OCI-LY1 (cell line): ENCODE data around the gene COLEC12.

ENCODE experiments used
- H2AFZ ChIP-seq: fragments of 200-600 bp; sonication (generic), shearing (Covaris generic); 2 replicates; pipeline ENCODE4 v1.6.0; 2014; ENCODE audit warnings: antibody characterized with exemption, mild to moderate bottlenecking, low read length
- H3F3A ChIP-seq: fragments of 200-600 bp; sonication (generic), shearing (Covaris generic); 2 replicates; pipeline ENCODE4 v1.6.0; 2014; ENCODE audit warnings: mild to moderate bottlenecking, antibody characterized with exemption, low read length, moderate library complexity; ENCODE audit not compliant: insufficient read depth
- H3K27ac ChIP-seq: fragments of 200-600 bp; sonication (generic); 2 replicates; pipeline ENCODE4 v1.5.1; 2014; ENCODE audit warnings: low read length, mixed run types, mild to moderate bottlenecking, low read depth; ENCODE audit not compliant: poor library complexity, severe bottlenecking
- H3K27me3 ChIP-seq: fragments of 200-600 bp; sonication (generic); 2 replicates; pipeline ENCODE4 v1.6.0; 2014; ENCODE audit warnings: antibody characterized with exemption, mild to moderate bottlenecking, low read length, moderate library complexity; ENCODE audit not compliant: insufficient read depth
- H3K36me3 ChIP-seq: fragments of 200-600 bp; sonication (generic); 2 replicates; pipeline ENCODE4 v1.6.1; 2014; ENCODE audit warnings: mild to moderate bottlenecking, antibody characterized with exemption, low read length, moderate library complexity, mixed read lengths; ENCODE audit not compliant: insufficient read depth
- H3K4me1 ChIP-seq: fragments of 200-600 bp; sonication (generic); 2 replicates; pipeline ENCODE4 v1.5.1; 2014; ENCODE audit warnings: mild to moderate bottlenecking, low read length, moderate library complexity; ENCODE audit not compliant: insufficient read depth, severe bottlenecking
- H3K4me2 ChIP-seq: fragments of 200-600 bp; sonication (generic), shearing (Covaris generic); 2 replicates; pipeline ENCODE4 v1.6.1; 2014; ENCODE audit warnings: low read length
- H3K4me3 ChIP-seq: fragments of 200-600 bp; sonication (generic); 2 replicates; pipeline ENCODE4 v1.5.1; 2014; ENCODE audit warnings: low read length, low read depth, mild to moderate bottlenecking, mixed read lengths; ENCODE audit not compliant: poor library complexity, severe bottlenecking
- H3K79me2 ChIP-seq: fragments of 200-600 bp; shearing (Covaris generic); 2 replicates; pipeline ENCODE4 v1.6.1; 2016; ENCODE audit warnings: mixed run types, low read length, mixed read lengths; ENCODE audit not compliant: insufficient read depth
- H3K9ac ChIP-seq: fragments of 200-600 bp; sonication (generic), shearing (Covaris generic); 2 replicates; pipeline ENCODE4 v1.6.1; 2014; ENCODE audit warnings: mild to moderate bottlenecking, low read length, mixed read lengths
- H3K9me2 ChIP-seq: fragments of 200-600 bp; sonication (generic), shearing (Covaris generic); 2 replicates; pipeline ENCODE4 v1.6.1; 2014; ENCODE audit warnings: low read depth, mild to moderate bottlenecking, low read length, mixed read lengths
- H3K9me3 ChIP-seq: fragments of 200-600 bp; shearing (Covaris generic); 2 replicates; pipeline ENCODE4 v1.6.1; 2014; ENCODE audit warnings: low read length, mixed read lengths
- H4K20me1 ChIP-seq: fragments of 200-600 bp; sonication (generic), shearing (Covaris generic); 2 replicates; pipeline ENCODE4 v1.6.0; 2016; ENCODE audit warnings: mild to moderate bottlenecking, low read length; ENCODE audit not compliant: insufficient read depth
- EZH2 ChIP-seq: fragments of 200-600 bp; sonication (generic), shearing (Covaris generic); IDR thresholded peaks from 2 replicates; pipeline ENCODE4 v1.8.0; 2017; ENCODE audit warnings: borderline replicate concordance, mixed run types, mild to moderate bottlenecking, antibody characterized with exemption, low read length, moderate library complexity, mixed read lengths
- TF ChIP-seq, protein P1 (sequence below): fragments of 200-600 bp; sonication (generic), shearing (Covaris generic); IDR thresholded peaks from 2 replicates; pipeline ENCODE4 v1.5.1; 2017; ENCODE audit warnings: mild to moderate bottlenecking, antibody characterized with exemption, low read length, moderate library complexity, mixed read lengths

COLEC12 gene

DNA sequence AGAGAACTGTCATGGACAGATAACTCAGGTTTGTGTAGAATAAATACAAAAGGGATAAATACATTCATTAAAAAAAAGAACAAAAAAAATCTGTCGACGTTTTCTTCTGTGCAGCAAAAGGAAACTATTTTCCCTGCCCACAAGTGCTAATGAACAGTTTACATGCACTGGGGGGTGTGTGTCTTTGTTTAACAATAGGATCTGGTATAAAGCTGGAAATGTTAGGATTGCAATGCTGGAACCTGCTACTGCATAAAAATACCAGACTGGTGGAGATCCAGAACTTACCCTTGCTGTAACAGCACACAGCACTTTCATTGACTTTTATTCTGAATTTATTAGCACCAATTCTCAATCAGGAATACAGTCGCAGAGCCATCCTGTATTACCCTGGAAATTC, 148.1 kb downstream of the COLEC12 start:
- no peaks in the 10 kb centered on the region for H3K36me3 ChIP-seq
- no peak overlapping the region for H3K9ac ChIP-seq
- H3K79me2 ChIP-seq: no peaks in the 10 kb centered on the region
- H3K4me3 ChIP-seq: no peak overlapping the region
- no peaks in the 10 kb centered on the region for H3F3A ChIP-seq
- H3K27me3 ChIP-seq: no peaks in the 10 kb centered on the region
- H2AFZ ChIP-seq: no peak overlapping the region
- H4K20me1 ChIP-seq: no peaks in the 10 kb centered on the region
- H3K9me2 ChIP-seq: no peaks in the 10 kb centered on the region
- H3K27ac ChIP-seq: no peak overlapping the region
- H3K4me2 ChIP-seq: no peak overlapping the region
- TF ChIP-seq EZH2: no peak
- TF ChIP-seq, protein P1, sequence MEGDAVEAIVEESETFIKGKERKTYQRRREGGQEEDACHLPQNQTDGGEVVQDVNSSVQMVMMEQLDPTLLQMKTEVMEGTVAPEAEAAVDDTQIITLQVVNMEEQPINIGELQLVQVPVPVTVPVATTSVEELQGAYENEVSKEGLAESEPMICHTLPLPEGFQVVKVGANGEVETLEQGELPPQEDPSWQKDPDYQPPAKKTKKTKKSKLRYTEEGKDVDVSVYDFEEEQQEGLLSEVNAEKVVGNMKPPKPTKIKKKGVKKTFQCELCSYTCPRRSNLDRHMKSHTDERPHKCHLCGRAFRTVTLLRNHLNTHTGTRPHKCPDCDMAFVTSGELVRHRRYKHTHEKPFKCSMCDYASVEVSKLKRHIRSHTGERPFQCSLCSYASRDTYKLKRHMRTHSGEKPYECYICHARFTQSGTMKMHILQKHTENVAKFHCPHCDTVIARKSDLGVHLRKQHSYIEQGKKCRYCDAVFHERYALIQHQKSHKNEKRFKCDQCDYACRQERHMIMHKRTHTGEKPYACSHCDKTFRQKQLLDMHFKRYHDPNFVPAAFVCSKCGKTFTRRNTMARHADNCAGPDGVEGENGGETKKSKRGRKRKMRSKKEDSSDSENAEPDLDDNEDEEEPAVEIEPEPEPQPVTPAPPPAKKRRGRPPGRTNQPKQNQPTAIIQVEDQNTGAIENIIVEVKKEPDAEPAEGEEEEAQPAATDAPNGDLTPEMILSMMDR: no peak
- H3K4me1 ChIP-seq: no peaks in the 10 kb centered on the region
- H3K9me3 ChIP-seq: no peaks in the 10 kb centered on the region

DNA sequence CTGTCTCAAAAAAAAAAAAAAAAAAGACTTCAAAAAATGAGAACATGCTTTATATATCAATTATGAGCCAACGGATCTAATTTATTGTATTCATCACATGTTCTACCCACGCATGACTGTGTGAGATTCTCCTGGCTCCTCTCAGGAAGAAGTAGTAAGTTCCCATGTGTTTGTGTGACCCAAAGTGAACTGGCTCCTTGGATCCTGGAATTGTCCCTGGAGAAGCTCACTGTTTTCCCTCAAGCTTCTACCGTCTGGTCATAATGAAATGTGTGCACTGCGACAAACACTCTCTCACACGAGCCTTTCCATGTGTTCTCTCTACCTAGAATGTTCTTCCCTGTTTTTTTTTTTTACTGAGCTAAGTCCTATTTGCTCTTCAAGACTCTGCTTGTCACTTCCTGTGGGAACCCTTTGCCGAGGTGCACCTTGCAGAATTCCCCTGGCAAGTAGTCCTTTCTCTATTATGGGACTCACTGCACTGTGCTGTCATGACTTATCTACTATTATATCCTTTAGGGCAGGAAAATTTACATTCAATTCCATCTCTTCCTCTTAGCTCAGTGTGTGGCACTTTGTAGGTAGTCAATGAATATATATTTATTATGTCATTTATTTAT, 149.4 kb downstream of the COLEC12 start:
- H3K9ac ChIP-seq: no peak overlapping the region
- H2AFZ ChIP-seq: no peak overlapping the region
- no peaks in the 10 kb centered on the region for H3K4me1 ChIP-seq
- H3K4me2 ChIP-seq: no peak overlapping the region
- TF ChIP-seq, protein P1: no peak
- TF ChIP-seq EZH2: no peak
- H3K36me3 ChIP-seq: no peaks in the 10 kb centered on the region
- no peaks in the 10 kb centered on the region for H3F3A ChIP-seq
- no peak overlapping the region for H3K27ac ChIP-seq
- H3K9me2 ChIP-seq: no peaks in the 10 kb centered on the region
- H3K27me3 ChIP-seq: no peaks in the 10 kb centered on the region
- no peaks in the 10 kb centered on the region for H4K20me1 ChIP-seq
- H3K9me3 ChIP-seq: no peaks in the 10 kb centered on the region
- no peaks in the 10 kb centered on the region for H3K79me2 ChIP-seq
- no peak overlapping the region for H3K4me3 ChIP-seq

DNA sequence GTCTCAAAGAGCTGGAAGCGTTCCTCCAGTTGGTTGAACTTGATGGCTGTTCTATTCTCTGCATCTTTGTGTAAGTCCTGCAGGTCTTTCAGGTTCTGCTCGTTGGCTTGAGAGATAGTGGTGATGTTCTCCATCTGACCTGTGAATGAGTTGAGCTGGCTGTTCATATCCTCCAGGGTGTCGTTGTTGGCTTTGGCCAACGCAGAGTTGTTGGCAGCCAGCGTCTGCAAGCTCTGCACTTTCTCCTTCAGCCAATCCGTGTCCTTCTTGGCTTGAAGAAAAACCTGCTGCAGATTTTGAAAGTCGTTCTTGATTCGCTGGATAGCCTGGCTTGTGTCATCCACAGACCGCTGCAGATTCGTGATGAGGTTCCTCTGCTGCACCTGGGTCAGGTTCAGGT, 153.9 kb downstream of the COLEC12 start:
- Histone ChIP-seq H3K4me3 (no peak overlapping the region), H3K9ac (no peak overlapping the region), H3K9me2 (no peaks in the 10 kb centered on the region), H2AFZ (no peak overlapping the region), H3F3A (no peaks in the 10 kb centered on the region), H3K9me3 (no peaks in the 10 kb centered on the region), H3K4me2 (no peak overlapping the region), H3K27ac (no peak overlapping the region), H3K4me1 (no peaks in the 10 kb centered on the region), H3K36me3 (no peaks in the 10 kb centered on the region), H3K27me3 (no peaks in the 10 kb centered on the region), H3K79me2 (no peaks in the 10 kb centered on the region), H4K20me1 (no peaks in the 10 kb centered on the region)
- TF ChIP-seq, protein P1: no peak
- TF ChIP-seq EZH2: no peak
